OCI-LY3 (cell line): ENCODE measurements around the gene ATP5MG.

Experiments
- H2AFZ ChIP-seq: fragments of 200-600, 300-600 bp; shearing (Covaris generic); 2 replicates; pipeline ENCODE4 v1.6.0; 2014; ENCODE audit warnings: antibody characterized with exemption, low read depth, low read length
- H3K27ac ChIP-seq: fragments of 200-600, 300-600 bp; sonication (generic); 2 replicates; pipeline ENCODE4 v1.5.1; 2014; ENCODE audit warnings: mild to moderate bottlenecking, low read length, moderate library complexity, mixed read lengths
- H3K27me3 ChIP-seq: fragments of 200-600, 300-600 bp; sonication (generic); 2 replicates; pipeline ENCODE4 v1.6.1; 2014; ENCODE audit warnings: low read depth, low read length, mixed read lengths
- H3K36me3 ChIP-seq: fragments of 200-600, 300-600 bp; sonication (generic); replicated peaks from 2 replicates; pipeline ENCODE3; 2014; ENCODE audit warnings: low read depth, low read length, mixed read lengths
- H3K4me1 ChIP-seq: fragments of 300-600, 200-600 bp; sonication (generic); 2 replicates; pipeline ENCODE4 v1.6.1; 2014; ENCODE audit warnings: low read length, mixed read lengths
- H3K4me2 ChIP-seq: fragments of 200-600, 300-600 bp; sonication (generic); 2 replicates; pipeline ENCODE4 v1.6.1; 2014; ENCODE audit warnings: low read length, mixed read lengths
- H3K4me3 ChIP-seq: fragments of 300-600, 200-600 bp; sonication (generic); 2 replicates; pipeline ENCODE4 v1.5.1; 2014; ENCODE audit warnings: antibody characterized with exemption, mild to moderate bottlenecking, low read length, moderate library complexity
- H3K79me2 ChIP-seq: fragments of 300-600, 200-600 bp; shearing (Covaris generic); 2 replicates; pipeline ENCODE4 v1.6.1; 2014; ENCODE audit warnings: mild to moderate bottlenecking, low read length, mixed read lengths
- H3K9ac ChIP-seq: fragments of 300-600, 200-600 bp; shearing (Covaris generic); 2 replicates; pipeline ENCODE4 v1.6.0; 2014; ENCODE audit warnings: mild to moderate bottlenecking, low read length, moderate library complexity
- H3K9me3 ChIP-seq: fragments of 200-600, 300-600 bp; shearing (Covaris generic); 2 replicates; pipeline ENCODE4 v1.6.1; 2014; ENCODE audit warnings: low read length, mixed read lengths; ENCODE audit not compliant: insufficient read depth
- H4K20me1 ChIP-seq: fragments of 200-600, 300-600 bp; sonication (generic); 2 replicates; pipeline ENCODE4 v1.6.1; 2016; ENCODE audit warnings: low read length, mixed read lengths; ENCODE audit not compliant: insufficient read depth
- CTCF ChIP-seq: fragments of 200-600, 300-600 bp; sonication (generic); IDR thresholded peaks from 2 replicates; pipeline ENCODE4 v1.5.1; 2014; ENCODE audit warnings: antibody characterized with exemption, low read length, low read depth
- EZH2phosphoT487 ChIP-seq: fragments of 200-600 bp; shearing (Covaris generic); IDR thresholded peaks from 2 replicates; pipeline ENCODE4 v1.6.1; 2018; ENCODE audit warnings: antibody characterized with exemption, mixed run types, low read depth

ATP5MG gene

GRCh38 chr11:118373871-118374270 lies 27.5 kb upstream of the ATP5MG start:
- no peak overlapping the region for H3K4me2 ChIP-seq
- H3K9ac ChIP-seq, result no peak overlapping the region
- H3K27ac ChIP-seq, result no peak overlapping the region
- no peak for TF ChIP-seq EZH2phosphoT487
- no peak for TF ChIP-seq CTCF
- H2AFZ ChIP-seq, result no peak overlapping the region
- H3K36me3 ChIP-seq, result peaks cover 61% of the 10 kb centered on the region
- no peaks in the 10 kb centered on the region for H3K9me3 ChIP-seq
- H3K4me1 ChIP-seq, result no peaks in the 10 kb centered on the region
- H3K79me2 ChIP-seq, result no peaks in the 10 kb centered on the region
- H3K4me3 ChIP-seq, result no peak overlapping the region
- H3K27me3 ChIP-seq, result no peaks in the 10 kb centered on the region
- H4K20me1 ChIP-seq, result no peaks in the 10 kb centered on the region

- Histone ChIP-seq H3K79me2 (no peaks in the 10 kb centered on the region), H4K20me1 (no peaks in the 10 kb centered on the region), H3K9ac (no peak overlapping the region), H3K9me3 (no peaks in the 10 kb centered on the region), H3K4me3 (no peak overlapping the region), H3K4me1 (no peaks in the 10 kb centered on the region), H2AFZ (no peak overlapping the region), H3K27me3 (no peaks in the 10 kb centered on the region), H3K36me3 (peaks cover 62% of the 10 kb centered on the region), H3K4me2 (no peak overlapping the region), H3K27ac (no peak overlapping the region)
- TF ChIP-seq CTCF (no peak), EZH2phosphoT487 (no peak)
Observed at GRCh38 chr11:118374729-118375128, 26.7 kb upstream of the ATP5MG start.

- H3K9me3 ChIP-seq, result no peaks in the 10 kb centered on the region
- no peak overlapping the region for H3K9ac ChIP-seq
- TF ChIP-seq EZH2phosphoT487 (no peak), CTCF (no peak)
- no peaks in the 10 kb centered on the region for H3K27me3 ChIP-seq
- H3K36me3 ChIP-seq, result peaks cover 54% of the 10 kb centered on the region
- H4K20me1 ChIP-seq, result no peaks in the 10 kb centered on the region
- H3K4me1 ChIP-seq, result no peaks in the 10 kb centered on the region
- no peak overlapping the region for H3K4me3 ChIP-seq
- no peaks in the 10 kb centered on the region for H3K79me2 ChIP-seq
- H2AFZ ChIP-seq, result no peak overlapping the region
- no peak overlapping the region for H3K27ac ChIP-seq
- H3K4me2 ChIP-seq, result no peak overlapping the region
Observed at GRCh38 chr11:118375978-118376377, 25.4 kb upstream of the ATP5MG start.

- Histone ChIP-seq H4K20me1 (no peaks in the 10 kb centered on the region), H3K27me3 (no peaks in the 10 kb centered on the region), H3K79me2 (no peaks in the 10 kb centered on the region), H3K36me3 (peaks cover 53% of the 10 kb centered on the region), H3K4me1 (no peaks in the 10 kb centered on the region), H3K4me2 (no peak overlapping the region), H3K9ac (no peak overlapping the region), H3K27ac (no peak overlapping the region), H2AFZ (no peak overlapping the region), H3K4me3 (no peak overlapping the region), H3K9me3 (no peaks in the 10 kb centered on the region)
- TF ChIP-seq EZH2phosphoT487 (no peak), CTCF (no peak)
Observed at GRCh38 chr11:118379497-118379896, 21.9 kb upstream of the ATP5MG start.
